Measurements from ENCODE around the gene RGS7. TPM values are rescaled to one million over a fixed set of nuclear protein-coding genes. Genes with fewer than 3 reads are reported as not detected.
A peak's percentile ranks its signal among the peaks of the same experiment; 100 is the strongest.

The RGS7 gene
- total RNA-seq, 1 donor from 2014 or later = 1.9 TPM

- no peak for DNase-seq (ENCODE audit: low spot score in 2 of 2, unreplicated experiment in 2 of 2)
- Mint-ChIP-seq H3K4me1 (peaks cover 18% of the 10 kb centered on the region), H3K27me3 (ENCODE audit: low read depth) (no peaks in the 10 kb centered on the region), H3K27ac (no peak overlapping the region), H3K9me3 (no peaks in the 10 kb centered on the region), H3K4me3 (no peak overlapping the region), H3K36me3 (no peaks in the 10 kb centered on the region)
- TF ChIP-seq, protein P1, sequence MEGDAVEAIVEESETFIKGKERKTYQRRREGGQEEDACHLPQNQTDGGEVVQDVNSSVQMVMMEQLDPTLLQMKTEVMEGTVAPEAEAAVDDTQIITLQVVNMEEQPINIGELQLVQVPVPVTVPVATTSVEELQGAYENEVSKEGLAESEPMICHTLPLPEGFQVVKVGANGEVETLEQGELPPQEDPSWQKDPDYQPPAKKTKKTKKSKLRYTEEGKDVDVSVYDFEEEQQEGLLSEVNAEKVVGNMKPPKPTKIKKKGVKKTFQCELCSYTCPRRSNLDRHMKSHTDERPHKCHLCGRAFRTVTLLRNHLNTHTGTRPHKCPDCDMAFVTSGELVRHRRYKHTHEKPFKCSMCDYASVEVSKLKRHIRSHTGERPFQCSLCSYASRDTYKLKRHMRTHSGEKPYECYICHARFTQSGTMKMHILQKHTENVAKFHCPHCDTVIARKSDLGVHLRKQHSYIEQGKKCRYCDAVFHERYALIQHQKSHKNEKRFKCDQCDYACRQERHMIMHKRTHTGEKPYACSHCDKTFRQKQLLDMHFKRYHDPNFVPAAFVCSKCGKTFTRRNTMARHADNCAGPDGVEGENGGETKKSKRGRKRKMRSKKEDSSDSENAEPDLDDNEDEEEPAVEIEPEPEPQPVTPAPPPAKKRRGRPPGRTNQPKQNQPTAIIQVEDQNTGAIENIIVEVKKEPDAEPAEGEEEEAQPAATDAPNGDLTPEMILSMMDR (IDR thresholded peaks at IDR 0.05; ENCODE audit: unreplicated experiment) = no peak
Observed at GRCh38 chr1:240970253-240970652, 386.8 kb downstream of the RGS7 start.

DNA sequence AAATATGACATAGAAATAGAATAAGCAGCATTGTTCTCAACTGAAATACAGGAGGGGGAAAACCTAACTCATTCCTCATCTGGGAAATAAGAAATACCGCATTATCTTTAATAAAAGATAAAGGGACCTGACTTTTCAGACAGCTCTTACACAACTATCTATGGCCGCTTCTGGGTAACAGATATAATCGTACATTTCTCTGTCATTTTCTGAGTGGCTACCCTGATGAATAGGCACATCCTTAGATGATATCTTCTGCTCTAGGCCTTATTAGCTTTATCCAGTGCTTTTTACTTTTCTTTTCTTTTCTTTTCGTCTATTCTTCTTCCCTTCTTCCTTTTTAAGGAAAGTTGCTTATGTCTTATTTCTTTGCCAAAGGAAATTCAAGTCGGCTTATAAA lies 388.1 kb downstream of the RGS7 start:
- Mint-ChIP-seq H3K4me1 (peaks cover 18% of the 10 kb centered on the region), H3K27me3 (ENCODE audit: low read depth) (no peaks in the 10 kb centered on the region), H3K36me3 (no peaks in the 10 kb centered on the region), H3K27ac (peak overlapping the region; percentile 44), H3K9me3 (no peaks in the 10 kb centered on the region), H3K4me3 (no peak overlapping the region)
- DNase-seq (ENCODE audit: low spot score in 2 of 2, unreplicated experiment in 2 of 2) = no peak
- TF ChIP-seq, protein P1 (IDR thresholded peaks at IDR 0.05; ENCODE audit: unreplicated experiment) = no peak

GRCh38 chr1:240967070-240967724 lies 389.8 kb downstream of the RGS7 start:
- no peak for DNase-seq (ENCODE audit: low spot score in 2 of 2, unreplicated experiment in 2 of 2)
- no peaks in the 10 kb centered on the region for H3K36me3 Mint-ChIP-seq
- H3K27ac Mint-ChIP-seq = no peak overlapping the region
- peaks cover 18% of the 10 kb centered on the region for H3K4me1 Mint-ChIP-seq
- no peaks in the 10 kb centered on the region for H3K9me3 Mint-ChIP-seq
- no peaks in the 10 kb centered on the region for H3K27me3 Mint-ChIP-seq (ENCODE audit: low read depth)
- TF ChIP-seq, protein P1 (IDR thresholded peaks at IDR 0.05; ENCODE audit: unreplicated experiment) = peak; percentile 29
- H3K4me3 Mint-ChIP-seq = no peak overlapping the region

DNA sequence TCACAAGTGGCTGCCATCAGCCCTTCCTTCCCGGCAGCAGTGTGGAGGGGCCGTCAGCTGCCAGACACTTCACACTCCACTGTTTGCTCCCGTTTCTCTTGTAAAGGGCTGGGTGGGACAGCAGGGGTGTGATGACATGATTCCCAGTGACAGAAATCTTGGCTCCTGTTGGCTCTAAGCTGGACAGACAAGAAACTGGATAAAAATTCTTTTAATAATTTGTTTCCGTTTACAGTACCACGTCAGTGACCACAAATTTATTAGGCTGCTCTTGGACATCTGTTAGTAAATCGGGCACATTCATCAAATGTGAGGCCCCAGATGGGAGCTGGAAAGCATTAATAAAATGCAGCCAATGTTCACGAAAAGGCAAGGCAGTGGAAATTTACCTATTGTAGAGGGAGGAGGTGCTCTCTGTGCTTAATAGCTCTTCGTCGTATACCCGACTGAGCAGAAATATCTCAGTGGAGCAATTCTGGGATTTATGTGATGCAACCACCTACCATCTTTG lies 391.4 kb downstream of the RGS7 start:
- no peaks in the 10 kb centered on the region for H3K27me3 Mint-ChIP-seq (ENCODE audit: low read depth)
- no peaks in the 10 kb centered on the region for H3K36me3 Mint-ChIP-seq
- no peaks in the 10 kb centered on the region for H3K9me3 Mint-ChIP-seq
- TF ChIP-seq, protein P1 (IDR thresholded peaks at IDR 0.05; ENCODE audit: unreplicated experiment) = no peak
- no peak for DNase-seq (ENCODE audit: low spot score in 2 of 2, unreplicated experiment in 2 of 2)
- H3K4me3 Mint-ChIP-seq = no peak overlapping the region
- no peak overlapping the region for H3K27ac Mint-ChIP-seq
- peaks cover 18% of the 10 kb centered on the region for H3K4me1 Mint-ChIP-seq

DNA sequence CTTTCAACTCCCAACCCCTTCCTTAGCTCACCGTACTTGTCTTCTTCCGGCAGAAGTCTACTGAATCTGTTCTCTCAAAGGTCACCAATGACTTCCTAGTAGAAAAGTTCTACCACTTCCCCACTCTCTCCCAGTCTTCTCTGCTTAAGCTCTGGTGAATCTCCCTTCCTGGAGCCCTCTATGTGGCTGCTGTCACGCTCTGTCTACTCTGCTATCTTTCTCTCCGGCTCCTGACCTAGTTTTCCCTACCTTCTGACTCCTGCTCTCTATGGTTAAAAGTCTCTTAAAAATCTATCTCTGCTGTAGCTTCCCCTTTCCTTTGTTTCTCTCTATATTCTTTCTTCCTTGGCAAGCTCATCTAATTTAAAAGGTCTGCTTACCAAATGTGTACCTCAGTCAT lies 394.9 kb downstream of the RGS7 start:
- H3K4me3 Mint-ChIP-seq = no peak overlapping the region
- no peaks in the 10 kb centered on the region for H3K9me3 Mint-ChIP-seq
- TF ChIP-seq, protein P1 (IDR thresholded peaks at IDR 0.05; ENCODE audit: unreplicated experiment) = no peak
- no peak for DNase-seq (ENCODE audit: low spot score in 2 of 2, unreplicated experiment in 2 of 2)
- H3K27me3 Mint-ChIP-seq (ENCODE audit: low read depth) = no peaks in the 10 kb centered on the region
- H3K36me3 Mint-ChIP-seq = no peaks in the 10 kb centered on the region
- peaks cover under 1% of the 10 kb centered on the region for H3K4me1 Mint-ChIP-seq
- no peak overlapping the region for H3K27ac Mint-ChIP-seq

All from mesothelial cell of epicardium (in vitro differentiated cells).